ACC112 (cell line): ENCODE data around the gene RANBP10.

ENCODE experiments used
- H2AFZ ChIP-seq: fragments of 200-600 bp; sonication (generic); one replicate; pipeline ENCODE4 v1.6.0; 2017; ENCODE audit warnings: antibody characterized with exemption, low read length; ENCODE audit not compliant: unreplicated experiment
- H3K27ac ChIP-seq: fragments of 200-600 bp; sonication (generic); 2 replicates; pipeline ENCODE4 v1.5.1; 2014; ENCODE audit warnings: low read depth, mild to moderate bottlenecking, antibody characterized with exemption, low read length, moderate library complexity
- H3K27me3 ChIP-seq: fragments of 200-600 bp; sonication (generic); 2 replicates; pipeline ENCODE4 v1.6.1; 2014; ENCODE audit warnings: mild to moderate bottlenecking, antibody characterized with exemption, low read length, moderate library complexity, mixed read lengths; ENCODE audit not compliant: insufficient read depth
- H3K36me3 ChIP-seq: fragments of 200-600 bp; sonication (generic); 2 replicates; pipeline ENCODE4 v1.6.1; 2016; ENCODE audit warnings: mild to moderate bottlenecking, antibody characterized with exemption, low read length, moderate library complexity, mixed read lengths; ENCODE audit not compliant: insufficient read depth
- H3K4me1 ChIP-seq: fragments of 200-600 bp; sonication (generic); one replicate; pipeline ENCODE4 v1.6.1; 2016; ENCODE audit warnings: low read length, mixed read lengths; ENCODE audit not compliant: insufficient read depth, unreplicated experiment, control insufficient read depth
- H3K4me3 ChIP-seq: fragments of 200-600 bp; sonication (generic); 2 replicates; pipeline ENCODE4 v1.5.1; 2014; ENCODE audit warnings: mild to moderate bottlenecking, low read depth, low read length
- H3K79me2 ChIP-seq: fragments of 200-600 bp; sonication (generic); one replicate; pipeline ENCODE4 v1.6.0; 2016; ENCODE audit warnings: low read length; ENCODE audit not compliant: control insufficient read depth, unreplicated experiment, insufficient read depth

Gene RANBP10

GRCh38 chr16:67727521-67728485 is 78.6 kb downstream of the RANBP10 start:
- no peaks in the 10 kb centered on the region for H3K79me2 ChIP-seq
- no peaks in the 10 kb centered on the region for H3K4me1 ChIP-seq
- no peak overlapping the region for H3K27ac ChIP-seq
- no peak overlapping the region for H3K4me3 ChIP-seq
- H3K36me3 ChIP-seq: no peaks in the 10 kb centered on the region
- H2AFZ ChIP-seq: no peak overlapping the region
- no peaks in the 10 kb centered on the region for H3K27me3 ChIP-seq

- H3K27me3 ChIP-seq: no peaks in the 10 kb centered on the region
- no peaks in the 10 kb centered on the region for H3K36me3 ChIP-seq
- no peaks in the 10 kb centered on the region for H3K4me1 ChIP-seq
- H2AFZ ChIP-seq: no peak overlapping the region
- H3K79me2 ChIP-seq: no peaks in the 10 kb centered on the region
- H3K4me3 ChIP-seq: no peak overlapping the region
- H3K27ac ChIP-seq: no peak overlapping the region
Observed at GRCh38 chr16:67726106-67727034, 80.0 kb downstream of the RANBP10 start.

GRCh38 chr16:67723911-67724305 is 82.5 kb downstream of the RANBP10 start:
- H2AFZ ChIP-seq: no peak overlapping the region
- peaks cover 10% of the 10 kb centered on the region for H3K4me1 ChIP-seq
- no peaks in the 10 kb centered on the region for H3K36me3 ChIP-seq
- no peak overlapping the region for H3K27ac ChIP-seq
- H3K27me3 ChIP-seq: no peaks in the 10 kb centered on the region
- H3K4me3 ChIP-seq: no peak overlapping the region
- no peaks in the 10 kb centered on the region for H3K79me2 ChIP-seq

- Histone ChIP-seq H3K27ac (no peak overlapping the region), H3K36me3 (no peaks in the 10 kb centered on the region), H3K4me1 (peaks cover 11% of the 10 kb centered on the region), H3K79me2 (peaks cover 5% of the 10 kb centered on the region), H2AFZ (no peak overlapping the region), H3K27me3 (no peaks in the 10 kb centered on the region), H3K4me3 (no peak overlapping the region)
Observed at GRCh38 chr16:67723151-67723910, 83.0 kb downstream of the RANBP10 start.

- Histone ChIP-seq H3K27ac (0 out of 2 replicates have a peak overlapping the region, but pooled peaks have one; percentile 70), H3K27me3 (no peaks in the 10 kb centered on the region), H3K36me3 (no peaks in the 10 kb centered on the region), H3K4me1 (peaks cover 17% of the 10 kb centered on the region), H2AFZ (no peak overlapping the region), H3K4me3 (peak overlapping the region; percentile 90), H3K79me2 (peaks cover 34% of the 10 kb centered on the region)
Observed at GRCh38 chr16:67720236-67720635, 86.1 kb downstream of the RANBP10 start.

GRCh38 chr16:67719778-67720144 is 86.6 kb downstream of the RANBP10 start:
- no peaks in the 10 kb centered on the region for H3K36me3 ChIP-seq
- peaks cover 17% of the 10 kb centered on the region for H3K4me1 ChIP-seq
- H3K4me3 ChIP-seq: peak overlapping the region; percentile 90
- H2AFZ ChIP-seq: peak overlapping the region; percentile 86
- H3K27ac ChIP-seq: peak overlapping the region; percentile 70
- no peaks in the 10 kb centered on the region for H3K27me3 ChIP-seq
- peaks cover 34% of the 10 kb centered on the region for H3K79me2 ChIP-seq

- peak within 1 kb of the TSS; percentile 90 for H3K4me3 ChIP-seq
- peaks cover 35% of the 10 kb centered on the region for H3K79me2 ChIP-seq
- no peaks in the 10 kb centered on the region for H3K27me3 ChIP-seq
- no peaks in the 10 kb centered on the region for H3K36me3 ChIP-seq
- H3K4me1 ChIP-seq: peaks cover 17% of the 10 kb centered on the region
- H3K27ac ChIP-seq: peak within 1 kb of the TSS; percentile 70
- H2AFZ ChIP-seq: peak within 1 kb of the TSS; percentile 86
Observed at GRCh38 chr16:67719048-67719777, 87.1 kb downstream of the RANBP10 start, which contains the start of gene GFOD2. TSS of gene GFOD2 (minus strand) at chr16:67719316. CDS start at chr16:67685715, 33,601 bp downstream.

- Histone ChIP-seq H3K79me2 (peaks cover 40% of the 10 kb centered on the region), H3K4me3 (peak overlapping the region; percentile 90), H3K27me3 (no peaks in the 10 kb centered on the region), H3K36me3 (no peaks in the 10 kb centered on the region), H3K4me1 (peaks cover 17% of the 10 kb centered on the region), H2AFZ (peak overlapping the region; percentile 6), H3K27ac (no peak overlapping the region)
Observed at GRCh38 chr16:67718668-67719047, 87.7 kb downstream of the RANBP10 start.

- Histone ChIP-seq H3K4me1 (peaks cover 17% of the 10 kb centered on the region), H3K27me3 (no peaks in the 10 kb centered on the region), H3K79me2 (peaks cover 47% of the 10 kb centered on the region), H3K27ac (no peak overlapping the region), H3K36me3 (no peaks in the 10 kb centered on the region), H2AFZ (no peak overlapping the region), H3K4me3 (no peak overlapping the region)
Observed at GRCh38 chr16:67716097-67716496, 90.3 kb downstream of the RANBP10 start.
